RWPE2 (cell line): ENCODE measurements around the gene ZNRF3.
"Not testable (repeated sequence)": the region's sequence is repeated elsewhere in the genome, so short reads cannot be mapped to it uniquely, and the experiment has no call there.

Experiments used
- ATAC-seq: fragments of 200-7000 bp; cut with Tn5 transposase; 3 replicates; pipeline ENCODE4 v1.9.1; 2021; ENCODE audit warnings: low read depth
- DNase-seq: peaks from one replicate; pipeline ENCODE4 v3.0.0-alpha.2; 2020; ENCODE audit warnings: low spot score
- H3K27ac ChIP-seq: fragments of 450-650 bp; 2 replicates; pipeline ENCODE4 v1.5.1; 2017; ENCODE audit warnings: mild to moderate bottlenecking; ENCODE audit not compliant: poor library complexity, severe bottlenecking
- H3K27me3 ChIP-seq: fragments of 250-450 bp; sonication (Bioruptor Pico); 2 replicates; pipeline ENCODE4 v1.5.1; 2021; ENCODE audit warnings: mild to moderate bottlenecking, moderate library complexity; ENCODE audit not compliant: insufficient read depth, poor library complexity, severe bottlenecking
- H3K36me3 ChIP-seq: fragments of 250-450 bp; sonication (Bioruptor Pico); 2 replicates; pipeline ENCODE4 v1.5.1; 2020; ENCODE audit warnings: low read depth, mild to moderate bottlenecking, moderate library complexity
- H3K4me1 ChIP-seq: fragments of 250-450 bp; sonication (Bioruptor Pico); 2 replicates; pipeline ENCODE4 v1.5.1; 2021; ENCODE audit warnings: mild to moderate bottlenecking, moderate library complexity; ENCODE audit not compliant: insufficient read depth, poor library complexity, severe bottlenecking
- H3K4me3 ChIP-seq: fragments of 250-450 bp; sonication (Bioruptor Pico); 2 replicates; pipeline ENCODE4 v1.5.1; 2021; ENCODE audit warnings: mild to moderate bottlenecking, moderate library complexity; ENCODE audit not compliant: severe bottlenecking
- H3K9me3 ChIP-seq: fragments of 250-450 bp; sonication (Bioruptor Pico); 2 replicates; pipeline ENCODE4 v1.5.1; 2021; ENCODE audit warnings: mild to moderate bottlenecking, moderate library complexity; ENCODE audit not compliant: severe bottlenecking
- TF ChIP-seq, protein P1 (sequence below): fragments of 450-650 bp; IDR thresholded peaks from one replicate; pipeline ENCODE4 v1.5.1; 2017; ENCODE audit warnings: mild to moderate bottlenecking, moderate library complexity; ENCODE audit not compliant: poor library complexity, severe bottlenecking

Gene ZNRF3

GRCh38 chr22:28843633-28844032 lies 39.7 kb upstream of the ZNRF3 start:
- Histone ChIP-seq H3K27me3 (no peaks in the 10 kb centered on the region), H3K4me3 (no peak overlapping the region), H3K27ac (no peak overlapping the region), H3K36me3 (no peaks in the 10 kb centered on the region), H3K9me3 (peaks cover 9% of the 10 kb centered on the region), H3K4me1 (no peaks in the 10 kb centered on the region)
- ATAC-seq = no peak
- DNase-seq = no peak
- TF ChIP-seq, protein P1, sequence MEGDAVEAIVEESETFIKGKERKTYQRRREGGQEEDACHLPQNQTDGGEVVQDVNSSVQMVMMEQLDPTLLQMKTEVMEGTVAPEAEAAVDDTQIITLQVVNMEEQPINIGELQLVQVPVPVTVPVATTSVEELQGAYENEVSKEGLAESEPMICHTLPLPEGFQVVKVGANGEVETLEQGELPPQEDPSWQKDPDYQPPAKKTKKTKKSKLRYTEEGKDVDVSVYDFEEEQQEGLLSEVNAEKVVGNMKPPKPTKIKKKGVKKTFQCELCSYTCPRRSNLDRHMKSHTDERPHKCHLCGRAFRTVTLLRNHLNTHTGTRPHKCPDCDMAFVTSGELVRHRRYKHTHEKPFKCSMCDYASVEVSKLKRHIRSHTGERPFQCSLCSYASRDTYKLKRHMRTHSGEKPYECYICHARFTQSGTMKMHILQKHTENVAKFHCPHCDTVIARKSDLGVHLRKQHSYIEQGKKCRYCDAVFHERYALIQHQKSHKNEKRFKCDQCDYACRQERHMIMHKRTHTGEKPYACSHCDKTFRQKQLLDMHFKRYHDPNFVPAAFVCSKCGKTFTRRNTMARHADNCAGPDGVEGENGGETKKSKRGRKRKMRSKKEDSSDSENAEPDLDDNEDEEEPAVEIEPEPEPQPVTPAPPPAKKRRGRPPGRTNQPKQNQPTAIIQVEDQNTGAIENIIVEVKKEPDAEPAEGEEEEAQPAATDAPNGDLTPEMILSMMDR = no peak

- H3K27me3 ChIP-seq, H3K4me3 ChIP-seq, H3K36me3 ChIP-seq, H3K27ac ChIP-seq, DNase-seq, H3K9me3 ChIP-seq, ATAC-seq, H3K4me1 ChIP-seq: not testable (repeated sequence)
Observed at GRCh38 chr22:28844277-28844676, 39.1 kb upstream of the ZNRF3 start.

GRCh38 chr22:28846994-28847393 lies 36.4 kb upstream of the ZNRF3 start:
- DNase-seq (no peak), ATAC-seq (no peak)
- TF ChIP-seq, protein P1 = no peak
- no peaks in the 10 kb centered on the region for H3K4me1 ChIP-seq
- H3K27ac ChIP-seq = no peak overlapping the region
- peaks cover 9% of the 10 kb centered on the region for H3K9me3 ChIP-seq
- H3K4me3 ChIP-seq = no peak overlapping the region
- H3K27me3 ChIP-seq = no peaks in the 10 kb centered on the region
- no peaks in the 10 kb centered on the region for H3K36me3 ChIP-seq

DNA sequence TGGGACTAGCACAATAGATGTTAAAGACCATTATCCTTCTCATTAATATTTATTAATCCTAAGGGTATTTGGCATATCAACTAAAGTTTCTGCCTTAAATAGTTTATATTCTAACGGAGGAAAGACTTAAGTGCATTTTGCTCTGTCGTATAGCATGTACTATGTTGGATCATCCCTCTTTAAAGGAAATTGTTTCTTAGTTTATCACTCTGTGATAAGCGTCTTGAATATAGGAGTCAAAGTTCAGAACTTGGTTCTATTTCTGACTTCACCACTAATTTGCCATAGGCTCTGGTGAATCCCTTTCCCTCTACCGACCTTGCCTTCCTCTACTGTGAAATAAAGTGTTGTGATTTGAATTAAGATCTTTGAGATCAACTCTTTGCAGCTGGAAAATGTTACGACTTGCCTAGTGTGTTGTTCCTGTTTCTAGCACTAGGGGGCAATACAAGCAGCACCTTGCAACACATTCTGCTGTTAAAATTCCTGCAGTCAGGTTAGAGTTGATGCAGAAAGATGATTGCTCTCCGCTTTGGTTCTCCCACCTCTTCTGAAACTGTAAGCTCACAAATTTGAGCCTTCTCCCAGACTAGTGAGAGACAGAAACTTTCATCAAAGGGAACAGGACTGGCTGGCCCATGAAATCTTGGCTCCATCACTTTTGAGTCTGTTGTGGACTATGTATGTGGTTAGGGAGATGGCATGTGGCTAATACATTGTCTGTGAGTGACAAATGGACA lies 27.8 kb upstream of the ZNRF3 start:
- DNase-seq (no peak), ATAC-seq (peak; percentile 41)
- Histone ChIP-seq H3K27me3 (no peaks in the 10 kb centered on the region), H3K9me3 (no peaks in the 10 kb centered on the region), H3K36me3 (no peaks in the 10 kb centered on the region), H3K27ac (no peak overlapping the region), H3K4me1 (no peaks in the 10 kb centered on the region), H3K4me3 (no peak overlapping the region)
- TF ChIP-seq, protein P1 = peak; percentile 92

- no peaks in the 10 kb centered on the region for H3K9me3 ChIP-seq
- TF ChIP-seq, protein P1 = no peak
- peak; percentile 12; the same call in 1 of the 3 replicates for ATAC-seq
Observed at GRCh38 chr22:28856095-28856455, 27.3 kb upstream of the ZNRF3 start.

More at GRCh38 chr22:28856095-28856455, 27.3 kb upstream of the ZNRF3 start:
- Histone ChIP-seq H3K4me3 (no peak overlapping the region), H3K27ac (no peak overlapping the region), H3K36me3 (no peaks in the 10 kb centered on the region), H3K27me3 (no peaks in the 10 kb centered on the region), H3K4me1 (no peaks in the 10 kb centered on the region)
- no peak for DNase-seq
